IMR-90 (cell line): ENCODE data around the gene PRR14L. TPM values are rescaled to one million over a fixed set of nuclear protein-coding genes. Genes with fewer than 3 reads are reported as not detected.

Experiments
- ATAC-seq: fragments of 200-7000 bp; cut with Tn5 transposase; 2 replicates; pipeline ENCODE4 v1.9.1; 2020; ENCODE audit warnings: low read depth, mild to moderate bottlenecking, moderate library complexity
- BruUV-seq: library from RNA; stranded (reverse); fragments of 400-500 nt; replicated peaks from 2 replicates; lab custom pipeline; 2021; lab: Mats Ljungman, UMichigan
- CTCF ChIA-PET: fragments of 300-600 bp; formaldehyde crosslinking; extraction: SDS; loops from one replicate; lab custom pipeline; 2021; ENCODE audit warnings: antibody characterized with exemption; lab: Yijun Ruan, JAX
- POLR2A ChIA-PET: fragments of 300-600 bp; sonication (Branson Sonifier 250); formaldehyde crosslinking; loops from one replicate; lab custom pipeline; 2022; ENCODE audit warnings: antibody characterized with exemption; ENCODE audit not compliant: unreplicated experiment; lab: Charles Lee
- DNase-seq: peaks from one replicate; pipeline ENCODE4 v3.0.0; 2013
- H2AFZ ChIP-seq: replicated peaks from 2 replicates; pipeline ENCODE3; 2013; ENCODE audit warnings: low read length, mild to moderate bottlenecking; ENCODE audit not compliant: poor library complexity
- H2AK5ac ChIP-seq: 2 replicates; pipeline ENCODE4 v1.6.1; 2013; ENCODE audit warnings: low read depth, low read length, inconsistent platforms
- H2AK9ac ChIP-seq: replicated peaks from 2 replicates; pipeline ENCODE3; 2013; ENCODE audit warnings: mild to moderate bottlenecking, low read depth, low read length, moderate library complexity; ENCODE audit not compliant: poor library complexity
- H2BK120ac ChIP-seq: 2 replicates; pipeline ENCODE4 v1.6.1; 2013; ENCODE audit warnings: low read depth, low read length, inconsistent platforms
- H2BK15ac ChIP-seq: 3 replicates; pipeline ENCODE4 v1.6.1; 2013; ENCODE audit warnings: low read depth, low read length, inconsistent platforms
- H2BK20ac ChIP-seq: 2 replicates; pipeline ENCODE4 v1.6.1; 2013; ENCODE audit warnings: low read depth, mild to moderate bottlenecking, inconsistent platforms, low read length, moderate library complexity
- H2BK5ac ChIP-seq: 2 replicates; pipeline ENCODE4 v1.6.1; 2013; ENCODE audit warnings: mild to moderate bottlenecking, low read depth, low read length, inconsistent platforms; ENCODE audit not compliant: poor library complexity, severe bottlenecking
- H3K14ac ChIP-seq: replicated peaks from 2 replicates; pipeline ENCODE4 v1.6.1; 2013; ENCODE audit warnings: low read depth, low read length, inconsistent platforms
- H3K18ac ChIP-seq: 2 replicates; pipeline ENCODE4 v1.6.1; 2013; ENCODE audit warnings: low read depth, low read length, control low read depth
- H3K23ac ChIP-seq: 2 replicates; pipeline ENCODE4 v1.6.1; 2013; ENCODE audit warnings: low read depth, low read length, inconsistent platforms
- H3K27ac ChIP-seq: 2 replicates; pipeline ENCODE4 v1.5.1; 2013; ENCODE audit warnings: mild to moderate bottlenecking, control low read depth, low read length; ENCODE audit not compliant: insufficient read depth
- H3K27me3 ChIP-seq: 2 replicates; pipeline ENCODE4 v1.6.1; 2013; ENCODE audit warnings: low read length; ENCODE audit not compliant: control insufficient read depth, insufficient read depth
- H3K36me3 ChIP-seq: 2 replicates; pipeline ENCODE4 v1.6.1; 2013; ENCODE audit warnings: low read length, mixed read lengths; ENCODE audit not compliant: control insufficient read depth, insufficient read depth
- H3K4ac ChIP-seq: 2 replicates; pipeline ENCODE4 v1.6.1; 2013; ENCODE audit warnings: low read depth, low read length, inconsistent platforms
- H3K4me1 ChIP-seq: 2 replicates; pipeline ENCODE4 v1.6.1; 2013; ENCODE audit warnings: low read length, mixed read lengths; ENCODE audit not compliant: control insufficient read depth, insufficient read depth
- H3K4me2 ChIP-seq: 2 replicates; pipeline ENCODE4 v1.6.1; 2013; ENCODE audit warnings: low read depth, mild to moderate bottlenecking, control low read depth, low read length, moderate library complexity
- H3K4me3 ChIP-seq: 2 replicates; pipeline ENCODE4 v1.5.1; 2013; ENCODE audit warnings: low read depth, mild to moderate bottlenecking, control low read depth, low read length, moderate library complexity; ENCODE audit not compliant: insufficient read depth
- H3K56ac ChIP-seq: 2 replicates; pipeline ENCODE4 v1.6.1; 2013; ENCODE audit warnings: low read length, inconsistent platforms; ENCODE audit not compliant: insufficient read depth; ENCODE audit errors: extremely low read depth
- H3K79me1 ChIP-seq, 2 experiments: 2 replicates each; pipeline ENCODE4 v1.6.1; 2013; ENCODE audit warnings: low read length in 2 of 2, inconsistent platforms in 1 of 2, low read depth in 1 of 2
- H3K9ac ChIP-seq: 2 replicates; pipeline ENCODE4 v1.6.1; 2013; ENCODE audit warnings: low read depth, low read length, control low read depth
- H3K9me1 ChIP-seq: 2 replicates; pipeline ENCODE4 v1.6.1; 2013; ENCODE audit warnings: low read length, inconsistent platforms; ENCODE audit not compliant: insufficient read depth
- H3K9me3 ChIP-seq: 2 replicates; pipeline ENCODE4 v1.6.1; 2013; ENCODE audit warnings: low read length; ENCODE audit not compliant: control insufficient read depth, insufficient read depth
- H4K20me1 ChIP-seq: 2 replicates; pipeline ENCODE4 v1.6.1; 2013; ENCODE audit warnings: low read length, inconsistent platforms; ENCODE audit not compliant: insufficient read depth
- H4K5ac ChIP-seq: 2 replicates; pipeline ENCODE4 v1.6.1; 2013; ENCODE audit warnings: mild to moderate bottlenecking, low read depth, low read length, control low read depth
- H4K8ac ChIP-seq, 2 experiments: 2 replicates each; pipeline ENCODE4 v1.6.1; 2013; ENCODE audit warnings: low read depth in 2 of 2, low read length in 2 of 2, control low read depth in 1 of 2, inconsistent platforms in 1 of 2
- H4K91ac ChIP-seq: 2 replicates; pipeline ENCODE4 v1.6.1; 2013; ENCODE audit warnings: low read depth, low read length, inconsistent platforms; ENCODE audit not compliant: insufficient read depth
- BHLHE40 ChIP-seq: fragments of 150-350 bp; IDR thresholded peaks from 2 replicates; pipeline ENCODE4 v1.6.1; 2016; ENCODE audit warnings: mild to moderate bottlenecking, low read depth, low read length
- CEBPB ChIP-seq: IDR thresholded peaks from 2 replicates; pipeline ENCODE4 v1.6.1; 2012; ENCODE audit warnings: low read depth, low read length, improper control_type of control experiment
- CHD1 ChIP-seq: IDR thresholded peaks from 2 replicates; pipeline ENCODE4 v1.6.1; 2012; ENCODE audit warnings: low read depth, low read length, improper control_type of control experiment
- CTCF ChIP-seq: conservative IDR thresholded peaks from 2 replicates; pipeline ENCODE4 v1.5.1; 2012; ENCODE audit warnings: mild to moderate bottlenecking, low read depth, low read length, improper control_type of control experiment
- ELK1 ChIP-seq: fragments of 150-350 bp; IDR thresholded peaks from 2 replicates; pipeline ENCODE4 v1.6.1; 2016; ENCODE audit warnings: low read depth, mild to moderate bottlenecking, low read length, moderate library complexity, borderline replicate concordance
- FOS ChIP-seq: fragments of 150-350 bp; IDR thresholded peaks from 2 replicates; pipeline ENCODE4 v1.6.1; 2016; ENCODE audit warnings: low read depth, low read length
- MAFK ChIP-seq: IDR thresholded peaks from 2 replicates; pipeline ENCODE4 v1.6.1; 2012; ENCODE audit warnings: low read depth, low read length, improper control_type of control experiment
- MAZ ChIP-seq: IDR thresholded peaks from 2 replicates; pipeline ENCODE4 v1.6.1; 2012; ENCODE audit warnings: low read depth, mild to moderate bottlenecking, low read length, improper control_type of control experiment, moderate library complexity, borderline replicate concordance
- MXI1 ChIP-seq: IDR thresholded peaks from 2 replicates; pipeline ENCODE4 v1.6.1; 2012; ENCODE audit warnings: low read depth, mild to moderate bottlenecking, low read length, moderate library complexity, borderline replicate concordance
- NFE2L2 ChIP-seq: fragments of 150-350 bp; IDR thresholded peaks from 2 replicates; pipeline ENCODE4 v1.6.1; 2016; ENCODE audit warnings: low read depth, mild to moderate bottlenecking, low read length
- POLR2A ChIP-seq: IDR thresholded peaks from 2 replicates; pipeline ENCODE4 v1.6.1; 2012; ENCODE audit warnings: mild to moderate bottlenecking, low read depth, low read length
- RAD21 ChIP-seq: IDR thresholded peaks from 2 replicates; pipeline ENCODE4 v1.6.1; 2012; ENCODE audit warnings: low read length, improper control_type of control experiment
- RCOR1 ChIP-seq: IDR thresholded peaks from 2 replicates; pipeline ENCODE4 v1.6.1; 2012; ENCODE audit warnings: mild to moderate bottlenecking, low read length, improper control_type of control experiment; ENCODE audit not compliant: insufficient replicate concordance
- RFX5 ChIP-seq: IDR thresholded peaks from 2 replicates; pipeline ENCODE4 v1.8.0; 2012; ENCODE audit warnings: low read depth, mild to moderate bottlenecking, low read length, moderate library complexity
- SMC3 ChIP-seq: fragments of 150-350 bp; IDR thresholded peaks from 2 replicates; pipeline ENCODE4 v1.6.1; 2016; ENCODE audit warnings: low read depth, mild to moderate bottlenecking, antibody characterized with exemption, low read length, moderate library complexity
- USF2 ChIP-seq: fragments of 150-350 bp; IDR thresholded peaks from 2 replicates; pipeline ENCODE4 v1.6.1; 2017; ENCODE audit warnings: mild to moderate bottlenecking, antibody characterized with exemption, low read length, low read depth
- WGBS, 2 experiments: methylation state at CpG; one replicate each; pipeline versions ENCODE4 v1.1.5 to v1.1.7; 2013; ENCODE audit warnings: missing lambda C conversion rate in 2 of 2; ENCODE audit not compliant: insufficient read length in 1 of 2; ENCODE audit errors: extremely low coverage in 2 of 2; 5-methylcytosine and 5-hydroxymethylcytosine counted together
- dilution Hi-C: fragments of 300-500 bp; cut with HindIII; formaldehyde crosslinking; loops from one replicate; pipeline ENCODE4 v1.14.3; 2018; ENCODE audit warnings: low sequenced_read_pairs; ENCODE audit not compliant: unreplicated experiment
- in situ Hi-C: fragments of 300-500 bp; cut with MboI; formaldehyde crosslinking; loops from 3 replicates; pipeline ENCODE4 v1.14.3; 2019; ENCODE audit warnings: low sequenced_read_pairs, inconsistent platforms, mixed read lengths
- intact Hi-C: fragments of 100-400 bp; cut with micrococcal nuclease; formaldehyde crosslinking; loops from 2 replicates; pipeline ENCODE4 v1.10.0; 2022
- polyA plus RNA-seq, 3 experiments: library from polyadenylated mRNA; depleted of rRNA; stranded (reverse); fragments of >200 nt; gene quantifications; 2 replicates each; pipeline ENCODE4 v1.2.3, GENCODE V29; 2012; ENCODE audit warnings: low replicate concordance in 1 of 3
- total RNA-seq: library from RNA; depleted of rRNA; stranded (reverse); fragments of >200 nt; gene quantifications from 2 replicates; pipeline ENCODE4 v1.2.3, GENCODE V29; 2012

The PRR14L gene
- total and polyA plus RNA-seq, 2 of the 4 experiments (the other 2 are of a cell fraction) = 9.0 to 19.7 TPM

- H2BK5ac ChIP-seq = no peak overlapping the region
- H4K20me1 ChIP-seq = no peaks in the 10 kb centered on the region; the same call in 1 of the 2 replicates
- TF ChIP-seq ELK1 (no peak), RAD21 (no peak), RCOR1 (no peak), RFX5 (no peak), USF2 (no peak), POLR2A (no peak), CTCF (no peak), MAFK (no peak), MXI1 (no peak), CHD1 (no peak), FOS (no peak), SMC3 (no peak), BHLHE40 (no peak), NFE2L2 (no peak), CEBPB (no peak), MAZ (no peak)
- H2AFZ ChIP-seq = no peak overlapping the region
- ATAC-seq = no peak
- no peak overlapping the region for H3K18ac ChIP-seq
- H3K56ac ChIP-seq = no peak overlapping the region
- dilution Hi-C loops = no loop called here
- 93% methylated on average over 3 of the region's 3 CpGs; no CpG with 5 or more reads in 1 of the 2 experiments for WGBS, 2 experiments
- no peak overlapping the region for H2BK20ac ChIP-seq
- no peak overlapping the region for H3K23ac ChIP-seq
- no peak overlapping the region for H3K4me3 ChIP-seq
- no peak overlapping the region for H4K8ac ChIP-seq
- H3K9me3 ChIP-seq = no peaks in the 10 kb centered on the region
- ChIA-PET CTCF (no interaction called here), POLR2A (no interaction called here)
- 0 out of 2 replicates have a peak, but pooled peaks cover 6% of the 10 kb centered on the region for H3K9me1 ChIP-seq
- peaks cover 19% of the 10 kb centered on the region for H3K36me3 ChIP-seq
- intact Hi-C loops = no loop called here
- H3K9ac ChIP-seq = no peak overlapping the region
- DNase-seq = no peak
- no peak overlapping the region for H3K4ac ChIP-seq
- H2BK15ac ChIP-seq = no peak overlapping the region
- in situ Hi-C loops = no loop called here
- no peaks in the 10 kb centered on the region for H3K27me3 ChIP-seq
- H3K4me1 ChIP-seq = no peaks in the 10 kb centered on the region
- no peak overlapping the region for H2BK120ac ChIP-seq
- no peak overlapping the region for H3K27ac ChIP-seq
- no peak overlapping the region for H3K14ac ChIP-seq
- H2AK5ac ChIP-seq = no peak overlapping the region
- H2AK9ac ChIP-seq = no peak overlapping the region
- no peak overlapping the region for H3K4me2 ChIP-seq
- H3K79me1 ChIP-seq = peaks cover 26 to 50% of the 10 kb centered on the region in 2 experiments
- no peak overlapping the region for H4K91ac ChIP-seq
- no TSS peak for BruUV-seq
- no peak overlapping the region for H4K5ac ChIP-seq
Observed at GRCh38 chr22:31726692-31727091, 23.2 kb downstream of the PRR14L start.
